Measurements from ENCODE around the gene TOP2B. TPM values are rescaled to one million over a fixed set of nuclear protein-coding genes. Genes with fewer than 3 reads are reported as not detected.

The TOP2B gene
- total and polyA plus RNA-seq, 9 of the 15 experiments (the other 6 are each of a cell fraction or from before 2014, with no cell fraction given) = 45.3 to 186 (median 134) TPM

DNA sequence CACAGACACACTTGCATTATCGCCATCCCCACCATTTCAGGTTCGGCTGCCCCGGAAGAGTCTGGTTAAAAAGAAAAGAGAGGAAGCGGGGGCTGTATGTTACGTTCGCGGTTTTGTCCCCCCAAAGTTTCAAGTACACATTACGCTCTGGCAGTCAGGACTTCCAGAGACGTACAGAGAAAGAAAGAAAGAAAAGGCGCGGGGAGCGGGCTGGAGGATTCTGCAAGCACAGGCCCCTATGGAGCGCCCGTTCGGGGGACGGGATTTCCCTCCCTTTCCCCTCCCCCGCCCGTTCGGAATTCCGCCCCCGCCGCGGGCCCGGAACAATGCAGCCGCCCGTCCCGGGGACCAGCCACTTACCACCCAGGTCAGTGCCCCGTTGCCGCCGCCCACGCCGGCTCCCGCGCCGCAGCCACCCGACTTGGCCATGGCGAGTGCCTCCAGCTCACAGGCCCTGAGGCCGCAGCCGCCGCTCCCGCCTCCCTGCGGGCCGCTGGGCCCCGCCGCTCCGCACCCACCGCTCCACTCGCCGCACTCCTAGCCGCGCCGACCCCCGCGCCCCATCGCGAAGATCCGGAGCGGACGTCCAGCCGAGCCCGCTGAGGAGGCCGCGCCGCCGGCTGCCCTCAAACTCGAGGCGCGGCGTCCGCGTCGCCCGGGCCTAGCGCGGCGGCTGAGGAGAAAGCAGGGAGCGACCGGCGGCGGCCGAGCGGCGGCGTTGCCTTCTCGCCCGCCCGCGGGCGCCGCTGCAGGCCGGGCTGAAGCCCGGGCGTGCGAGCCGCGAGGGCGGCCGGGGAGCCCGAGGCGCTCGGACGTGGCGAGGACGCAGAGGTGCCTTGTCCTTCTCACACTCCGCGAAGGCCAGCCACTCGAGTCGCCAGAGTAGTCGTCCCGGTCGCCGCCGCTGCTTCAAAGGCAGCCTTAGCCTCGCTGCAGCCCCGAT lies 567 bp downstream of the TOP2B start (continued):
- TF ChIP-seq FOXP4 (CRISPR knock-in tag; IDR thresholded peaks at IDR 0.05; ENCODE audit: borderline replicate concordance) = no peak; the same call in 1 of the 2 replicates
- peak; percentile 33 to 59; a peak in 2 of 4 replicates for TF ChIP-seq NONO (IDR thresholded peaks at IDR 0.05; ENCODE audit: low read depth in 2 of 2, low read length in 1 of 2)
- no peak for TF ChIP-seq TOE1 (IDR thresholded peaks at IDR 0.05; ENCODE audit: borderline replicate concordance)
- TF ChIP-seq TOE1 (CRISPR knock-in tag; IDR thresholded peaks at IDR 0.05; ENCODE audit: borderline replicate concordance, low read depth) = no peak
- TF ChIP-seq, protein P1, sequence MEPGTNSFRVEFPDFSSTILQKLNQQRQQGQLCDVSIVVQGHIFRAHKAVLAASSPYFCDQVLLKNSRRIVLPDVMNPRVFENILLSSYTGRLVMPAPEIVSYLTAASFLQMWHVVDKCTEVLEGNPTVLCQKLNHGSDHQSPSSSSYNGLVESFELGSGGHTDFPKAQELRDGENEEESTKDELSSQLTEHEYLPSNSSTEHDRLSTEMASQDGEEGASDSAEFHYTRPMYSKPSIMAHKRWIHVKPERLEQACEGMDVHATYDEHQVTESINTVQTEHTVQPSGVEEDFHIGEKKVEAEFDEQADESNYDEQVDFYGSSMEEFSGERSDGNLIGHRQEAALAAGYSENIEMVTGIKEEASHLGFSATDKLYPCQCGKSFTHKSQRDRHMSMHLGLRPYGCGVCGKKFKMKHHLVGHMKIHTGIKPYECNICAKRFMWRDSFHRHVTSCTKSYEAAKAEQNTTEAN (CRISPR knock-in tag; IDR thresholded peaks at IDR 0.05) = no peak; the same call in 1 of the 2 replicates
- no peak for TF ChIP-seq ZNF699 (CRISPR knock-in tag; IDR thresholded peaks at IDR 0.05; ENCODE audit: insufficient replicate concordance)
- TF ChIP-seq FOXJ3 (CRISPR knock-in tag; IDR thresholded peaks at IDR 0.05) = no peak
- TF ChIP-seq KLF6 (CRISPR knock-in tag; IDR thresholded peaks at IDR 0.05; ENCODE audit: borderline replicate concordance) = no peak
- TF ChIP-seq, protein P2, sequence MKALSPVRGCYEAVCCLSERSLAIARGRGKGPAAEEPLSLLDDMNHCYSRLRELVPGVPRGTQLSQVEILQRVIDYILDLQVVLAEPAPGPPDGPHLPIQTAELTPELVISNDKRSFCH (CRISPR knock-in tag; IDR thresholded peaks at IDR 0.05) = no peak
- TF ChIP-seq, protein P2 (tag; IDR thresholded peaks at IDR 0.05) = peak; percentile 74; the same call in 1 of the 2 replicates
- TF ChIP-seq ZNF79 (CRISPR knock-in tag; IDR thresholded peaks at IDR 0.05; ENCODE audit: low read depth) = no peak
- TF ChIP-seq, protein P3, sequence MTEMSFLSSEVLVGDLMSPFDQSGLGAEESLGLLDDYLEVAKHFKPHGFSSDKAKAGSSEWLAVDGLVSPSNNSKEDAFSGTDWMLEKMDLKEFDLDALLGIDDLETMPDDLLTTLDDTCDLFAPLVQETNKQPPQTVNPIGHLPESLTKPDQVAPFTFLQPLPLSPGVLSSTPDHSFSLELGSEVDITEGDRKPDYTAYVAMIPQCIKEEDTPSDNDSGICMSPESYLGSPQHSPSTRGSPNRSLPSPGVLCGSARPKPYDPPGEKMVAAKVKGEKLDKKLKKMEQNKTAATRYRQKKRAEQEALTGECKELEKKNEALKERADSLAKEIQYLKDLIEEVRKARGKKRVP (CRISPR knock-in tag; IDR thresholded peaks at IDR 0.05) = no peak
- TF ChIP-seq ATF1 (CRISPR knock-in tag; IDR thresholded peaks at IDR 0.05) = no peak
- 0 out of 2 replicates have a peak, but pooled peaks have one; percentile 67 for TF ChIP-seq ATF1 (tag; IDR thresholded peaks at IDR 0.05)
- no peak for TF ChIP-seq KAT8 (IDR thresholded peaks at IDR 0.05; ENCODE audit: low read depth)
- no peak for TF ChIP-seq E2F5 (CRISPR knock-in tag; IDR thresholded peaks at IDR 0.05)
- TF ChIP-seq ZFP91 (CRISPR knock-in tag; IDR thresholded peaks at IDR 0.05) = no peak
- no peak for TF ChIP-seq BACH1 (tag; IDR thresholded peaks at IDR 0.05)
- TF ChIP-seq CC2D1A (IDR thresholded peaks at IDR 0.05) = no peak
